ENCODE measurements around the gene SIK2.

- TF ChIP-seq, protein P1, sequence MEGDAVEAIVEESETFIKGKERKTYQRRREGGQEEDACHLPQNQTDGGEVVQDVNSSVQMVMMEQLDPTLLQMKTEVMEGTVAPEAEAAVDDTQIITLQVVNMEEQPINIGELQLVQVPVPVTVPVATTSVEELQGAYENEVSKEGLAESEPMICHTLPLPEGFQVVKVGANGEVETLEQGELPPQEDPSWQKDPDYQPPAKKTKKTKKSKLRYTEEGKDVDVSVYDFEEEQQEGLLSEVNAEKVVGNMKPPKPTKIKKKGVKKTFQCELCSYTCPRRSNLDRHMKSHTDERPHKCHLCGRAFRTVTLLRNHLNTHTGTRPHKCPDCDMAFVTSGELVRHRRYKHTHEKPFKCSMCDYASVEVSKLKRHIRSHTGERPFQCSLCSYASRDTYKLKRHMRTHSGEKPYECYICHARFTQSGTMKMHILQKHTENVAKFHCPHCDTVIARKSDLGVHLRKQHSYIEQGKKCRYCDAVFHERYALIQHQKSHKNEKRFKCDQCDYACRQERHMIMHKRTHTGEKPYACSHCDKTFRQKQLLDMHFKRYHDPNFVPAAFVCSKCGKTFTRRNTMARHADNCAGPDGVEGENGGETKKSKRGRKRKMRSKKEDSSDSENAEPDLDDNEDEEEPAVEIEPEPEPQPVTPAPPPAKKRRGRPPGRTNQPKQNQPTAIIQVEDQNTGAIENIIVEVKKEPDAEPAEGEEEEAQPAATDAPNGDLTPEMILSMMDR (IDR thresholded peaks at IDR 0.05): no peak
- TF ChIP-seq POLR2A (IDR thresholded peaks at IDR 0.05) (no peak), POLR2AphosphoS5 (IDR thresholded peaks at IDR 0.05) (no peak), EP300 (IDR thresholded peaks at IDR 0.05; ENCODE audit: low read depth) (no peak)
Observed at GRCh38 chr11:111725621-111726020, 123.4 kb downstream of the SIK2 start.
